HG02759 (cell line): ENCODE measurements around the gene DOK5.
"Not testable (repeated sequence)": the region's sequence is repeated elsewhere in the genome, so short reads cannot be mapped to it uniquely, and the experiment has no call there.

Source experiments
- ATAC-seq: cut with Tn5 transposase; IDR thresholded peaks from one replicate; pipeline ENCODE4 v1.9.1; 2021; ENCODE audit warnings: mild to moderate bottlenecking, moderate library complexity; ENCODE audit not compliant: unreplicated experiment

DOK5 gene

GRCh38 chr20:54469952-54470351 is 5.4 kb upstream of the DOK5 start:
- ATAC-seq, result no peak

DNA sequence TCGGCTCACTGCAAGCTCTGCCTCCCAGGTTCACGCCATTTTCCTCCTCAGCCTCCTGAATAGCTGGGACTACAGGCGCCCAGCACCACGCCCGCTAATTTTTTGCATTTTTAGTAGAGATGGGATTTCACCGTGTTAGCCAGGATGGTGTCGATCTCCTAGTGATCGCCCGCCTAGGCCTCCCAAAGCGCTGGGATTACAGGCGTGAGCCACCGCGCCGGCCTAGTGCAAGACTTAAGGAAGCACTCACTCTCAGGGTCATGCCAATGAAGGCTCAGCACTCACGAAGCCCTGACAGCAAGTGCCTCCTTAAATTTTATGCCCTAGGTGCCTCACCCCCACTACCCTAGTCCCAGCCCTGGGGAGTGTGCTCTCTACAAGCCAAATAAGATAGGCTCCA is 4.7 kb upstream of the DOK5 start:
- no peak for ATAC-seq

DNA sequence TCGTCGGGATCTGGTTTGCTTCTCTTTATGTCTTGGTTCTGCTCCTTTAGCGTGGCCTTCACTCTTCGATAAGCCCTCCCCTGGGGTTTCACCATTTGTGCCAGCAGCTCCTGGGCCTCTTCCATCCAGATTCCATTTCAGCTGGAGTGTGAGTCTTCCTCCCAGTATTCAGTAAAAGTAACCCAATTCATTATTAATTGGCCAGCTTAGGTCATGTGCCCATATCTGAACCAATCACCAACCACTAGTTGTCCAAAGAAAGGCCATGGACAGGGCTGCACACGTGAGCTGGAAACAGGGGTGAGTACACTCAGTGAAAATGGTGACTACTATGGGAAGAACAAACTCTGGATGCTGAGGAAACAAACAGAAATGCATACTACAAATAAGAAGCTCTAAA is 2.8 kb upstream of the DOK5 start:
- no peak for ATAC-seq

GRCh38 chr20:54473340-54473739 is 2.1 kb upstream of the DOK5 start:
- ATAC-seq, result no peak

DNA sequence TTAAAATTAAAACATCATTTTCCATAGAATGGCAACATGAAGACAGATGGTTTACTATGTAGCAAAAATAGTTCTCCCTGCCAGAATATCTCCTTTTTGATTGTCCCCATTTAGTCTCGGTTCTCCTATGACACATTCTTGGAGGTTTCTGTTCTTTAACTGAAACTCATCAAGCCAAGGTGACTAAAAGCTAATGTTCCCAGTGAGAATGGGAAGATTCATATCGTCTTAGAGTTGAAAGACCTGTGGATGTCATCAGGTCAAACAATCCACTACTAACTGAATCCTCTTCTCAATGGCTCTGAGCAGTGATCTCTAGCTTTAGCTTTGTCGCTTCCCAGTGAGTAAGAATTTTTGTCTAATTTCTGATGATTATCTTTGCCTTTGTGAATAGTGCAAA is 1.3 kb upstream of the DOK5 start:
- no peak for ATAC-seq

DNA sequence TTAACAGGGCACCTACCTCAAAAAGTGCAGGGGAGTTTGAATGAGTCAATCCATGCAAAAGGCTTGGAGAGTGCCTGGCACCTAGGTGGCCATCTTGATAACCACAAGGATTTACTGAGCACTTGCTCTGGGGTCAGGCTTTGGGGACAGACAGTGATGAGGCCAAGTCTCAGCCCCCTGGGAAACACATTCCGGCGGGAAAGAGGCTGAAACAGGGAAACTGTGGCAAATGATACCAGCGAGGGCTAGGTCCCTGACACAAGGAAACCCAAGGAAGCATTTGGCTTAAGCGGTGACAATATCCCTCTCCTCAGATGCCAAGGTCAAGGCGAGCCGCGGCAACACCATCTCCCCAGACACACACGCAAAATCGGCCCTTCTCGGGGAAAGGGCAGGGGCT is 527 bp upstream of the DOK5 start:
- no peak for ATAC-seq

DNA sequence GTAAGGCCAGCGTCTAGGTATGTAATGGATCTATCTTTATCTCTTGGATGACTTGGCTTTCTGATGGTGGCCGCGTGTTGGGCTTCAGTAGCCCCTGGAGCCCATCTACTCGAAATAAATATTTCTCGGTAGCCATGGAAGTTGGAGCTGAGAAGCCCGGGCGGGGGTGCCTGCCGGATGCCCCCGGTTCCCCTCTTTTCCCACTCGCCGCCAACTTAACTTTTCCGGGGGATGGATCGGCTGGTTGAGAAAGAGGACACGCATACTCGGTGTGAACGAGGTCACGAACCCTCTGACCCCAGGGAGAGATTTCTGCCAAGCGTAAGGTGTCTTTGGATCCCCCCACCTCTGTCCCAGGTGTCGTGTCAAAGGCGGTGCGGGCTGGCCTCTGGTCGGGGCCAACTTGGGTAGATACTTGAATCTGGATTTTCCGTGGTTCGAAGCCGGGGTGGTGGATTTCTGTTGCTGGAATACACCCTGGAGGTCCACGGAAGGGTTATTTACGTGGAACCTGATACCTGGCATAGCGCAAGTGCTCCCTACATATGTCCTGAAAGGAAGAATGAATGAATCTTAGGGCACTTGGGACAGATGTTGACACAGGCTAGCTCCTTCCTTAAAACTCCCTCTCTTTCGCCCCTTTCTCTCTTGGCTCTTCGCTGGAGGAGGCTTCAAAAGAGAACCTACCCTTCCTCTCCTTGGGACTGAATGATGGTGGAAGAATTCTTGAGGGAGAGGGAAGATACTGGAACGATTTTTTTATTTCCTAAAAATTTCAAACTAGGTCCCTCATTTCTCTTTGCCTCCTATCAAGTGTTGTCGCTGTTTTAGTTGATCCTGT is 996 bp downstream of the DOK5 start:
- no peak for ATAC-seq

DNA sequence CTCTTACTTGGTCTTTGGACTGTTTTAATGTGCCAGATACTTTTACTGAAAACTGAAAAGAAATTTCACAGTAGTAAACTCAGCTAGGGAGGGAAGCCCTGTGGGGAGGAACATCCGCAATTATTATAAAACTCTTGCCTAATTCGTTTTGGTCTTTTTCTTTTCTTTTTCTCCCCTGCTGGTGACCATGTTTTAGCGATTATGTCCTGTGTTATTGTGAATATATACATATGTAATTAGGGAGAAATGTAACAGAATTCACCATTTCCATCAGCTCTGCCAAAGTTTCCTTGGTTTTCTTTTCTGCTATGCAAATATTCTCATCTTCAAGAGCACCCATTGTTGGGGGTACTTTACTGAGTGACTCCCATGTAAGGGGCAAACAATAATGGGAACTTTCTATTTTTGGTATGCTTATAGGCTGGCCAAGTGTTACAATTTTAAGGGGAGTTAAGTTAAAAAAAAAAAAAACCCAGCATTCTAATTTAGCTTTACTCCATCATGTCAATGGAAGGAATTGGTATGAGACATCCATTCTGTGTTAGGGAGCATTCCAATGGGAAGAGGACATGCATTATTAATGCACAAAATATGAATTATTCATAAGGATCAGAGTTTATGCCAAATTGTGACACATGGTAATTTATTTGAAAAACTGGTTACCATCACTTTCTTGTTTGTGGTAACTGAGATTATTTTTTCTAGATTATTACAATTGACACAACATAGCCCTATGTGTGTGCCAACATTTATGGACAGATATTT is 2.0 kb downstream of the DOK5 start:
- no peak for ATAC-seq

DNA sequence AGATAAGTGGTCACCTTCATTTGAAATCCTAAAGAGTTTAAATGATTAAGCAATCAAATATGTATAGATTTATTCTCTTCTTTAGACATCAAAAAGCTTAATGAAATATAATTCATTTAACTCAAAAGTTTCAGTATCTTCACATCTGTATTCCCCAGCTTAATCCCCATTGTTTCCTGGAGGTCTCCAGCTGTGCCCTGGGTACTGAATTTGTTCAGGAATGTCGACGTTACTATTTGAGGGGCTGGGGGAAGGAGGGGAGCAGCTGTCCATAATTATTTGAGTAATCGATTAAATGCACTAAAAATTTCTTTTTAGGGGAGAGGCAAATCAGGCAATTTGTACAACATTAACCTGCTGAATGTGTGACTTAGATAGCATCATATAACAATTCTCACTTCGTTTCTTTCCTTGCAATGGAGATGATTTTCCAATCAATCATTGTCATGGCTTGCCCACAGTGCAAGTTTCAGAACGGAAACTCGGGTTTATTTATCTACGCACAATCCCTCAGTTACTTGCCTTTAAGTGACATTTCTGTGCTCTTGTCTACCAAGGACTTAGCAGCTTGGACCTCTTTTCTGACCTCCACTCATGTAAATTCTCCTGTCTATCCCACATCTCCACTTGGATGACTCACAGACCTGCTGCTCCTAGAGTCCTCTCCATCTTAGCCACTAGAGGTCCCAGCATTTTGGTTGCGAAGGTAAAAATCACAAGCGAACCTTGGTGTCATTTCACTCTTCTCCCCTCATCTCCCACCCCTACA is 3.9 kb downstream of the DOK5 start:
- ATAC-seq, result no peak

GRCh38 chr20:54479937-54480336 is 4.5 kb downstream of the DOK5 start:
- ATAC-seq, result not testable (repeated sequence)

DNA sequence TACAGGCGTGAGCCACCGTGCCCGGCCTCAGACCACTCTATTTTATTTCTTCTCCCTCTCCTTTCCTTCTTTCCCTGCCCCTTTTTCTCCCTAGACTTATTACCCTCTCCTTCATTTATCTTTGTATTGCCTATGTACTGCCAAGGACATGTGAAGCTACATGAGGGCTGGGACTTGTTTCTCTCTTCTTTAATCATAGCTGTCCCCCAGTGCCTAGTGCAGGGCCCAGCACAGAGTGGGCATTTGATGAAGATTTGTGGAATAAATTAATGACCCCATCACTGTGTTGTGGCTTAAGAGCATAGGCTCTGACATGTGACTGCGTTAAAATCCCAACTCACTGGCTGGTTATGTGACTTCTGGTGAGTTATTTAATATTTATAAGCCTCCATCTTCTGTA is 6.0 kb downstream of the DOK5 start:
- no peak for ATAC-seq

- ATAC-seq, result no peak
These were observed 10.2 kb downstream of the DOK5 start for GRCh38 chr20:54485631-54486030.

- ATAC-seq, result no peak
These were observed 11.2 kb downstream of the DOK5 start for GRCh38 chr20:54486585-54486984.

DNA sequence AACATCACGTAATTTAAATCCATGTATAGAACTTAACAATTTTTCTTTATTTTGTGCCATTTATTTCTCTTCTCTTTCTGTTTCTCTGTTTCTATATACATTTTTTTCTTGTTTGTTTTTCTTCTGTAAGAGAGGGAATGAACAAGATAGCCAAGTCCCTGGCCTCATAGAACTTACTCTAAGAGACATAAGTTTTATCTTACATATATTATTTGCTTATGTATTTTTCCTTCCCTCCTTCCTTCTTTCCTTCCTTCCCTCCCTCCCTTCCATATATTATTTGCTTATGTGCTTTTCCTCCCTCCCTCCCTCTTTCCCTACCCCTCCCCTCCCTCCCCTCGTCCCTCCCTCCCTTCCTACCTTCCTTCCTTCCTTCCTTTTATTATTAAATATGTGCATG is 13.0 kb downstream of the DOK5 start:
- no peak for ATAC-seq

DNA sequence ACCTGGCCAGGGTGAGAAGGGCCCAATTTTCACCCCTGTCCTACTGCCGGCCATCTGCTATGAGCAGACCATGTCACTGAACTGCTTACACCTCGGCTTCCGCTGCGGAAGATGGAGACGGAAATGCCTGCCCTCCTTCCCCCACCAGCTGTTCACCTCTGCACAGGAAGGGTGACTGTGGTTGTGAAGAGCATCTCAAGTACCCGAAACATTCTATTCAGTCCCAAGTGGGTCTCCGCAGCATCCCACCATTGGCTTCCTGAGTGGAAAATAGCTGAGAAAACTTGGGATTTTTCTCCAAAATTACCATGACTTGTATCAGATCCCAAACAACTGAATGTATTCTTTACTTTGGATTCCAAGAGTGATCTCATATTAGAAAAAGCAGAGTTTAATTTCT is 16.1 kb downstream of the DOK5 start:
- no peak for ATAC-seq

DNA sequence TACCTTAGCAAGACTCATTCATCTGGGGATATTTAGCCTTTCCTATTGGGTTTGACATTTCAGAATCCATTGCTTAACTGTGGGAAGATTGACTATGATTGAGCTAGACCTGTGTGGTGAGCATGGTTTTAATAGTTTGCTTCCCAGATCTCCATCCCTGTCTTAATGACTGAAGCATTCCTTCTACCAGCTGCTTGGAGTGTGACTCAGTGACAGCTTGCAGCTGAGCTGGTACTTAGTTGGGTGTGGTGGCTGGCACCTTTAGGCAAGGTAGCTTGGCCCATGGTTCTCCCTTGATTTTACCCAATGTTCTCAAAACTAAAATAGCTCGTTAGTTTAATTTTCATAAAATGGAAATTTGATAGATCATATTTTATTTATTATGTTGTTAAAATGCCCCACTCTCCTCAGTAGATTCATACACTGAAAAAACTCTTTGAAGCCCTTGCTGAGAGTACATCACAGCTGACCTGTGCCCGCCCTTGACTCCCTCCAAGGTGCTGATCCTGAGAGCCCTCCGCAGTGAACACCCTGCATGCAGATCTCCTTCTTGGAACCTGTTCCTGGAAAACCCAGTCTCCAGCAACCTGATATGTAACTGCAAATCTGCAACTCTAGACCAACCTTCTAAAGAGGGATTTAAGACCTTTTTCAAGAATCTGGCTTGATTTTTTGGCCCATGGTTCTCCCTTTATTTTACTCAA is 19.1 kb downstream of the DOK5 start:
- no peak for ATAC-seq

- no peak for ATAC-seq
These were observed 22.7 kb downstream of the DOK5 start for GRCh38 chr20:54497931-54498718.

DNA sequence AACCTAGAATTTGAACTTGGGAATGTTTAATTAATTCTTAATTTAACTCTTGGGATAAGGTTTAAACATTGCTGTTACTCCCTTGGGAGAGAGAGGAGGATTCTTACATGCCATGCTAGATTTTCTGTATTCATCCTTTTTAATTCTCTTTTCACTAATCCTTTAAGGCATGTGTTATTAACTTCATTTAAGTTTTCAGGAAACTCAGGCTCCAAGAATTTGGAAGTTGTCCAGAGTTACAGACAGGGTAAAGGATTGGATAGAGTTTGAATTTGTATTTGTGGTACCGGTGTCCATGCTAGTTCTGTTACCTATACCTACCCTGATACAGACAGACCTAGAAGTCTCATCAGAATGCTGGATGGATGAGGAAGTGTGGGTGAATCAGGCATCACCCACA is 23.7 kb downstream of the DOK5 start:
- ATAC-seq, result no peak

GRCh38 chr20:54502179-54502578 is 26.8 kb downstream of the DOK5 start:
- no peak for ATAC-seq

DNA sequence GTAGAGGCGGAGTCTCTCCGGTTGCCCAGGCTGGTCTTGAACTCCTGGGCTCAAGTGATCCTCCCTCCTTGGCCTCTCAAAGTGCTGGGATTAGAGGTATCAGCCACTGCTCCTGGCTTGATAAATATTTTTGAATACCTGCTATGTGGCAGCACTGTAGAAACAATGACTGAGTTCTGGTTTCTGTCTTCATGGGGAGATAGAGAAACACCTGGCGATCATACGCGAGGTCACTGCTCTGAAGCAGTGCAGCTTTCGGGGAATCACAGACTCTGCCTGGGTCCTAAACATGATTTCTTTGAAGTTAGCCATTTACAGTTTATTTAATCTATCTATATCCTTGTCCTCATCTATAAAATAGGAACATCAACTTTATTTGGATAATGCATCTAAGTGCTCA is 31.2 kb downstream of the DOK5 start:
- no peak for ATAC-seq
